Mesendoderm (in vitro differentiated cells): ENCODE measurements around the gene CIROP.

Experiments used
- DNase-seq: peaks from one replicate; pipeline ENCODE4 v3.0.0; 2013
- H2AK5ac ChIP-seq: 2 replicates; pipeline ENCODE4 v1.6.1; 2013; ENCODE audit warnings: low read length, inconsistent platforms
- H2BK120ac ChIP-seq: 2 replicates; pipeline ENCODE4 v1.6.1; 2013; ENCODE audit warnings: low read depth, mild to moderate bottlenecking, low read length, moderate library complexity, mixed read lengths
- H2BK15ac ChIP-seq: replicated peaks from 2 replicates; pipeline ENCODE4 v1.6.1; 2013; ENCODE audit warnings: low read depth, mild to moderate bottlenecking, moderate library complexity
- H2BK5ac ChIP-seq: 2 replicates; pipeline ENCODE4 v1.6.1; 2013; ENCODE audit warnings: low read length, inconsistent platforms
- H3K18ac ChIP-seq: 2 replicates; pipeline ENCODE4 v1.6.1; 2013; ENCODE audit warnings: mild to moderate bottlenecking, low read length, mixed read lengths
- H3K23ac ChIP-seq: one replicate; pipeline ENCODE4 v1.6.1; 2013; ENCODE audit warnings: low read length
- H3K27ac ChIP-seq: 2 replicates; pipeline ENCODE4 v1.5.1; 2013; ENCODE audit warnings: low read depth, mild to moderate bottlenecking, inconsistent platforms, low read length, moderate library complexity
- H3K27me3 ChIP-seq: 2 replicates; pipeline ENCODE4 v1.6.1; 2013; ENCODE audit warnings: low read length, control low read depth, mild to moderate bottlenecking, inconsistent platforms; ENCODE audit not compliant: insufficient read depth, poor library complexity
- H3K36me3 ChIP-seq: 2 replicates; pipeline ENCODE4 v1.6.1; 2013; ENCODE audit warnings: low read length, inconsistent platforms; ENCODE audit not compliant: control insufficient read depth, insufficient read depth
- H3K4ac ChIP-seq: one replicate; pipeline ENCODE4 v1.6.1; 2013; ENCODE audit warnings: low read depth, mild to moderate bottlenecking, low read length, moderate library complexity
- H3K4me1 ChIP-seq: 2 replicates; pipeline ENCODE4 v1.6.1; 2013; ENCODE audit warnings: low read depth, low read length, inconsistent platforms; ENCODE audit not compliant: control insufficient read depth
- H3K4me2 ChIP-seq: 2 replicates; pipeline ENCODE4 v1.6.1; 2013; ENCODE audit warnings: low read length
- H3K4me3 ChIP-seq: 2 replicates; pipeline ENCODE4 v1.5.1; 2013; ENCODE audit warnings: mild to moderate bottlenecking, low read length
- H3K56ac ChIP-seq: one replicate; pipeline ENCODE4 v1.6.1; 2013; ENCODE audit warnings: low read length
- H3K79me1 ChIP-seq: 2 replicates; pipeline ENCODE4 v1.6.1; 2013; ENCODE audit warnings: low read length, inconsistent platforms
- H3K79me2 ChIP-seq: 2 replicates; pipeline ENCODE4 v1.6.1; 2013; ENCODE audit warnings: mild to moderate bottlenecking, low read length; ENCODE audit not compliant: control insufficient read depth, insufficient read depth
- H3K9ac ChIP-seq: 2 replicates; pipeline ENCODE4 v1.6.1; 2013; ENCODE audit warnings: low read length, inconsistent platforms
- H4K5ac ChIP-seq: one replicate; pipeline ENCODE4 v1.6.1; 2013; ENCODE audit warnings: low read length
- H4K8ac ChIP-seq: one replicate; pipeline ENCODE4 v1.6.1; 2013; ENCODE audit warnings: low read depth, mild to moderate bottlenecking, control low read depth, low read length, moderate library complexity
- WGBS: extraction: QIAGEN DNeasy Blood & Tissue Kit; methylation state at CpG from one replicate; pipeline ENCODE4 v1.1.7; 2013; ENCODE audit warnings: low lambda C conversion rate, missing lambda C conversion rate; ENCODE audit not compliant: insufficient coverage; ENCODE audit errors: extremely low coverage; 5-methylcytosine and 5-hydroxymethylcytosine counted together

Gene CIROP

DNA sequence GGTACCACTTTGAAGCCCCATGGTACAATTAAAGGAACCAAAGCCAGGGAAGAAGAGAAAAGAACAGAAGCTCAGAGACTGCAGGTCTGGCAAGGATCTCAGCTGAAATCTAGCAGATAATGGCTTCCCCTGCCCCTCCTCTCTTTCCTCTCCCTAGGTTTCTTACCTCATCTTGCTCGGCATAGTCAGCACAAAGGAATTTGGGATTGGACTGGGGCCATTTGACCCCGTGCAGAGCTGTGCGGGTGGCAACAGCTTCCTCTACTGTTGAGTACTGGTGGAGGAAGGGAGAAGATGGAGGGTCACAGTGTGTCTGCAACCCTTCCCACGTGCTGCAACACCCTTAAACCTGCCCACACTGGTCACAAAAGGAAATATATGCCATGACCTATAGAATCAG lies 42.8 kb downstream of the CIROP start:
- Histone ChIP-seq H3K27ac (peak overlapping the region; percentile 40), H2BK15ac (no peak overlapping the region), H3K79me2 (peaks cover 21% of the 10 kb centered on the region), H3K56ac (no peak overlapping the region), H3K4me1 (peaks cover 2% of the 10 kb centered on the region), H2BK5ac (no peak overlapping the region), H3K4ac (no peak overlapping the region), H4K8ac (no peak overlapping the region), H3K36me3 (peaks cover 34% of the 10 kb centered on the region), H3K79me1 (peaks cover 20% of the 10 kb centered on the region), H2AK5ac (no peak overlapping the region), H3K9ac (no peak overlapping the region), H3K18ac (no peak overlapping the region), H3K4me2 (no peak overlapping the region), H3K27me3 (no peaks in the 10 kb centered on the region), H2BK120ac (no peak overlapping the region), H3K23ac (no peak overlapping the region), H3K4me3 (no peak overlapping the region), H4K5ac (no peak overlapping the region)
- no CpG with 5 or more reads among the region's 4 CpGs for WGBS
- DNase-seq = peak; percentile 94

DNA sequence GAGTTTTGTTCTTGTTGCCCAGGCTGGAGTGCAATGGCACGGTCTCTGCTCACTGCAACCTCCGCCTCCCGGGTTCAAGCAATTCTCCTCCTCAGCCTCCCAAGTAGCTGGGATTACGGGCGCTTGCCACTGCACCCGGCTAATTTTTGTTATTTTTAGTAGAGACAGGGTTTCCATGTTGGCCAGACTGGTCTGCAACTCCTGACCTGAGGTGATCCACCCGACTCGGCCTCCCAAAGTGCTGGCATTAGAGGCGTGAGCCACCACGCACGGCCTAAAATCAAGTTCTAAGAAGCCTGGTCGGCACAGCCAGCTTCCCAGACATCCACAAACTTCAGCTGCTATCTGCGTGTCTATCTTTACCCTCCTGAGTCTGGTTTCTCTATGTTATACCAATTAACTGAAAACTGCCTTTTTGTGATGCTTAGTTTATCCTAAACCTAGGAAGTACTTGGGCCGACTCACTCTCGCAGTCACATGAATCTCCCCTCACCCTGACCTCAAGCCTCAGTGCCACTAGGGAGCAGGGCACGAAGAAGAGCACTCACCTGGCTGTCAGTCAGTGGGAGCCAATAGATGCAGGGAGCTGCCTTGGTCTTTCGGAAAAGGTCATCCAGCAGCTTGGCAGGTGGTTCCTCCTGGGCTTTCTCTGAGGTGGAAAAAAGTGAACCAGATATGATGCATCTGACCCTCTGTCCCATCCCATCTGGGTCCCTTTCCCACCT lies 44.1 kb downstream of the CIROP start:
- peaks cover 29% of the 10 kb centered on the region for H3K36me3 ChIP-seq
- no peaks in the 10 kb centered on the region for H3K27me3 ChIP-seq
- H3K4me3 ChIP-seq = no peak overlapping the region
- no peak overlapping the region for H2BK120ac ChIP-seq
- H3K56ac ChIP-seq = no peak overlapping the region
- no peak overlapping the region for H2BK5ac ChIP-seq
- peaks cover 13% of the 10 kb centered on the region for H3K79me1 ChIP-seq
- H3K27ac ChIP-seq = no peak overlapping the region
- H3K4me2 ChIP-seq = no peak overlapping the region
- WGBS = no CpG with 5 or more reads among the region's 17 CpGs
- H4K8ac ChIP-seq = no peak overlapping the region
- no peak overlapping the region for H3K23ac ChIP-seq
- no peak overlapping the region for H3K9ac ChIP-seq
- peaks cover 8% of the 10 kb centered on the region for H3K79me2 ChIP-seq
- H2AK5ac ChIP-seq = no peak overlapping the region
- H2BK15ac ChIP-seq = no peak overlapping the region
- DNase-seq = no peak
- H3K4me1 ChIP-seq = peaks cover 2% of the 10 kb centered on the region
- H3K4ac ChIP-seq = no peak overlapping the region
- H4K5ac ChIP-seq = no peak overlapping the region
- H3K18ac ChIP-seq = no peak overlapping the region

GRCh38 chr14:23058654-23059504 lies 45.9 kb downstream of the CIROP start:
- H4K8ac ChIP-seq = no peak overlapping the region
- H3K27ac ChIP-seq = peak overlapping the region; percentile 21
- no peak overlapping the region for H3K9ac ChIP-seq
- WGBS = no CpG with 5 or more reads among the region's 32 CpGs
- no peak overlapping the region for H3K56ac ChIP-seq
- no peak overlapping the region for H3K4ac ChIP-seq
- no peak overlapping the region for H3K23ac ChIP-seq
- H2BK5ac ChIP-seq = no peak overlapping the region
- H3K4me3 ChIP-seq = no peak overlapping the region
- H2BK120ac ChIP-seq = no peak overlapping the region
- H2BK15ac ChIP-seq = no peak overlapping the region
- H4K5ac ChIP-seq = no peak overlapping the region
- H3K18ac ChIP-seq = no peak overlapping the region
- H2AK5ac ChIP-seq = no peak overlapping the region
- peaks cover 10% of the 10 kb centered on the region for H3K79me1 ChIP-seq
- H3K36me3 ChIP-seq = peaks cover 25% of the 10 kb centered on the region
- H3K4me1 ChIP-seq = peaks cover 2% of the 10 kb centered on the region
- H3K79me2 ChIP-seq = peaks cover under 1% of the 10 kb centered on the region
- DNase-seq = no peak
- no peak overlapping the region for H3K4me2 ChIP-seq
- no peaks in the 10 kb centered on the region for H3K27me3 ChIP-seq

GRCh38 chr14:23057757-23058653 lies 46.8 kb downstream of the CIROP start:
- peak overlapping the region; percentile 59 for H3K4me3 ChIP-seq
- peaks cover 5% of the 10 kb centered on the region for H3K79me1 ChIP-seq
- H3K18ac ChIP-seq = peak overlapping the region; percentile 69
- no peaks in the 10 kb centered on the region for H3K79me2 ChIP-seq
- no peaks in the 10 kb centered on the region for H3K27me3 ChIP-seq
- H2BK5ac ChIP-seq = peak overlapping the region; percentile 49
- H4K5ac ChIP-seq = no peak overlapping the region
- no peak overlapping the region for H2BK120ac ChIP-seq
- peak overlapping the region; percentile 47 for H3K4me2 ChIP-seq
- peak overlapping the region; percentile 90 for H3K9ac ChIP-seq
- H3K36me3 ChIP-seq = peaks cover 17% of the 10 kb centered on the region
- peak overlapping the region; percentile 90 for H3K56ac ChIP-seq
- no peak overlapping the region for H2BK15ac ChIP-seq
- H2AK5ac ChIP-seq = no peak overlapping the region
- H3K23ac ChIP-seq = no peak overlapping the region
- WGBS = no CpG with 5 or more reads among the region's 51 CpGs
- DNase-seq = peak; percentile 95
- H3K4me1 ChIP-seq = peaks cover 2% of the 10 kb centered on the region
- peak overlapping the region; percentile 96 for H3K4ac ChIP-seq
- peak overlapping the region; percentile 92 for H3K27ac ChIP-seq
- H4K8ac ChIP-seq = no peak overlapping the region

- no CpG with 5 or more reads among the region's 73 CpGs for WGBS
- Histone ChIP-seq H3K9ac (peak within 1 kb of the TSS; percentile 90), H2BK120ac (no peak within 1 kb of the TSS), H3K36me3 (peaks cover 9% of the 10 kb centered on the region), H3K4me2 (peak within 1 kb of the TSS; percentile 47), H3K79me1 (peaks cover 3% of the 10 kb centered on the region), H3K18ac (peak within 1 kb of the TSS; percentile 69), H4K5ac (no peak within 1 kb of the TSS), H3K27me3 (no peaks in the 10 kb centered on the region), H2AK5ac (no peak within 1 kb of the TSS), H3K4me3 (peak within 1 kb of the TSS; percentile 59), H3K4me1 (peaks cover under 1% of the 10 kb centered on the region), H4K8ac (no peak within 1 kb of the TSS), H3K4ac (peak within 1 kb of the TSS; percentile 96), H2BK5ac (peak within 1 kb of the TSS; percentile 49), H3K27ac (peak within 1 kb of the TSS; percentile 92), H3K23ac (no peak within 1 kb of the TSS), H3K79me2 (no peaks in the 10 kb centered on the region), H2BK15ac (no peak within 1 kb of the TSS), H3K56ac (peak within 1 kb of the TSS; percentile 90)
- DNase-seq = peak; percentile 79
These were observed 47.6 kb downstream of the CIROP start, which contains the start of gene CDH24 for GRCh38 chr14:23056956-23057756. Gene CDH24 (minus strand): TSS chr14:23057520. CDS start chr14:23055733, 1,787 bp downstream.
